Liver (tissue), 2 donors: ENCODE results near the gene DRGX.

Experiments used
- CTCF ChIP-seq: fragments of 150-350 bp; IDR thresholded peaks from 2 replicates; pipeline ENCODE4 v1.5.1; 2017; ENCODE audit warnings: improper control_type of control experiment, low read depth, low read length; ENCODE audit not compliant: missing input control
- YY1 ChIP-seq: IDR thresholded peaks from 2 replicates; pipeline ENCODE4 v1.6.1; 2016; ENCODE audit warnings: antibody characterized with exemption, mild to moderate bottlenecking
- donor health status: healthy.

- TF ChIP-seq CTCF (no peak), YY1 (no peak)
Observed at GRCh38 chr10:49361735-49362568, 33.9 kb downstream of the DRGX start.
